Kidney epithelial cell (primary cell): ENCODE measurements around the gene EIF2AK3. TPM values are rescaled to one million over a fixed set of nuclear protein-coding genes. Genes with fewer than 3 reads are reported as not detected.

ENCODE experiments used
- DNase-seq: peaks from one replicate; pipeline ENCODE4 v3.0.0-alpha.2; 2010; ENCODE audit warnings: low read depth
- H3K27me3 ChIP-seq: 2 replicates; pipeline ENCODE4 v1.6.0; 2011; ENCODE audit warnings: low read length; ENCODE audit not compliant: control insufficient read depth, insufficient read depth
- H3K36me3 ChIP-seq: 2 replicates; pipeline ENCODE4 v1.5.1; 2011; ENCODE audit warnings: low read length; ENCODE audit not compliant: control insufficient read depth, insufficient read depth
- H3K4me3 ChIP-seq: 2 replicates; pipeline ENCODE4 v1.5.1; 2011; ENCODE audit warnings: low read depth, mild to moderate bottlenecking, control low read depth, low read length
- CTCF ChIP-seq: IDR thresholded peaks from 2 replicates; pipeline ENCODE4 v1.5.1; 2011; ENCODE audit warnings: mild to moderate bottlenecking, moderate library complexity, low read length, control low read depth, inconsistent platforms; ENCODE audit not compliant: insufficient read depth, poor library complexity, severe bottlenecking
- total RNA-seq: library from RNA; depleted of rRNA; stranded (reverse); fragments of >200 nt; gene quantifications from 2 replicates; pipeline ENCODE4 v1.2.3, GENCODE V29; 2015

EIF2AK3 gene
- total RNA-seq, 1 donor from 2014 or later: 11.9 TPM

GRCh38 chr2:88574445-88574844 is 52.8 kb downstream of the EIF2AK3 start:
- Histone ChIP-seq H3K4me3 (no peak overlapping the region), H3K27me3 (no peaks in the 10 kb centered on the region), H3K36me3 (no peaks in the 10 kb centered on the region)
- no peak for TF ChIP-seq CTCF
- DNase-seq: no peak

DNA sequence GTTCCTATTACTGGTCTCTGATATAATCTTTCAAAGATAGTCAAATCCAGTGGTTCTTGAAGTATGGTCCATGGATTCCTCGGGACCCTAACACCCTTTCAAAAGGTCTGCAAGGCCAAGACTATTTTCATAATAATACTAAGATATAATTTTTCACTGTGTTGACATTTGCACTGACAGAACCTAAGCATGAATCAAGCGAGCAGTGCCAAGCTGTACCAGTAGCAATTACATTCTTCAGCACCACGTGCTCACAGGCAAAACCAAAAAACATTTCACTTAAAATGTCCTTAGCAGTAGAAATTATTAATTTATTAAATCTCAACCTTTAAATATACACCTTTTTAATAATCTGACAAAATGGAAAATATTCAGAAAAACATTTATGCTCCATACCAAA is 59.1 kb downstream of the EIF2AK3 start:
- no peak for DNase-seq
- no peak overlapping the region for H3K4me3 ChIP-seq
- no peak for TF ChIP-seq CTCF
- H3K27me3 ChIP-seq: no peaks in the 10 kb centered on the region
- H3K36me3 ChIP-seq: no peaks in the 10 kb centered on the region

- no peak for TF ChIP-seq CTCF
- Histone ChIP-seq H3K27me3 (no peaks in the 10 kb centered on the region), H3K36me3 (no peaks in the 10 kb centered on the region), H3K4me3 (no peak overlapping the region)
- no peak for DNase-seq
Observed at GRCh38 chr2:88564402-88564801, 62.9 kb downstream of the EIF2AK3 start.

DNA sequence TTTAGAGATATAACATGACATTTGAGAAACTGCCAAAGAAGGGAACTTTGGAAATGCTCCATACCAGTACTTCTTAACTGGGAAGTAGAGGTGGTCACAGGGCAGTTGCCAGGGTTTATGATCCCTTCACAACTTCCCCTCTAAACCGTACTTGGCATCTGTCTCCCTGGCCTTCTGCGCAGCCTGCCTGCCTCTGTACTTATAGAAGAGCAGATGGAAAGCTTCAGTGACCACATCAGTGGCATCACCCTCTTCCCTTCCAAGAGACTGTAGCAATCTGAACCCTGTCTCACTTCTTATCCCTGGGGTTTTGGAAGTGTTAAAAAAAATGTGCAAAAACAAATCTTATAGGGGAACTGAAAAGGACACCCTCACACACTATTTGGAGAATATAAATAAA is 64.1 kb downstream of the EIF2AK3 start:
- DNase-seq: no peak
- TF ChIP-seq CTCF: no peak
- H3K36me3 ChIP-seq: no peaks in the 10 kb centered on the region
- no peak overlapping the region for H3K4me3 ChIP-seq
- no peaks in the 10 kb centered on the region for H3K27me3 ChIP-seq

- Histone ChIP-seq H3K27me3 (no peaks in the 10 kb centered on the region), H3K36me3 (no peaks in the 10 kb centered on the region), H3K4me3 (no peak overlapping the region)
- TF ChIP-seq CTCF: no peak
- DNase-seq: no peak
Observed at GRCh38 chr2:88561646-88562388, 65.4 kb downstream of the EIF2AK3 start.

GRCh38 chr2:88560619-88561307 is 66.5 kb downstream of the EIF2AK3 start:
- TF ChIP-seq CTCF: no peak
- H3K27me3 ChIP-seq: no peaks in the 10 kb centered on the region
- DNase-seq: no peak
- H3K36me3 ChIP-seq: no peaks in the 10 kb centered on the region
- H3K4me3 ChIP-seq: no peak overlapping the region
